HS-5 (cell line): ENCODE results near the gene MACROD2.

Experiments used
- DNase-seq: peaks from one replicate; pipeline ENCODE4 v3.0.0-alpha.2; 2012; ENCODE audit warnings: low read depth

MACROD2 gene

GRCh38 chr20:14062786-14063185 lies 67.5 kb downstream of the MACROD2 start:
- no peak for DNase-seq

- no peak for DNase-seq
Observed at GRCh38 chr20:14064333-14064732, 69.0 kb downstream of the MACROD2 start.

DNA sequence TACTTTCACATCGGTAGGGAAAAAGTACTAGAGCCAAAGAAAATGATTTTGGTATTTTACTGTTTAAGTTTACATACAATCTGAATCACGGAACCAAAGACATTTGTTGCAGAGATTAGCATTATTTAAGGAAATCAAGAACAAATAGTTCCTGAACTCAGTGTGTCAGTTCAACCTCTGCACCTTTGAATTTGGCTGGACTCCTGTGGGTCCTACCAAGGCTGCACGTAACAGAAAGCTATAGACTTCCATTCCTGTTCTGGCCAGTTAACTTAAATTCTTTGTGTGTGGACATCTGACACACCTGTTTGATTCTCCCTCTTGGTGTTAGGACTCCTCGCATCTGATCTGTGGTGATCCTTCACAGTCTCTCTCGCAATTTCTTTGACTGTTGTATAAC lies 69.6 kb downstream of the MACROD2 start:
- no peak for DNase-seq

DNA sequence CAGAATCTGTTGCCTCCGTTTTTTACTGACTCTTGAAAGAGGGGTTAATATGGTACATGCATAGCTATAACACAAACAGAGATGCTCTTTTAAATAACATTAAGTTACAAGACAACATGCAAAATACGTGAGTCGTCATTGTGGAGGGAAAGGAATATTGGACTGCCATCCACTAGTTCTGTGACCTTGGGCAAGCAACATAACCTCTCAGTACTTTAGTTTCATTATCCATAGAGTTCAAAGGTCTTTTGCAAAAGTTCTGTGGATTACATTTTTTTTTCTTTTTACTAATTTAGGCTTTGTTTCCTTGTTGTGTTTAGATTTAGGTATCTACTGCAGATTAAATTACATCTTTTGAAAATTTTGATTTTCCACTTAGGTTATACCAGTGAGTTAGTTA lies 70.5 kb downstream of the MACROD2 start:
- no peak for DNase-seq

GRCh38 chr20:14067603-14068002 lies 72.3 kb downstream of the MACROD2 start:
- no peak for DNase-seq

DNA sequence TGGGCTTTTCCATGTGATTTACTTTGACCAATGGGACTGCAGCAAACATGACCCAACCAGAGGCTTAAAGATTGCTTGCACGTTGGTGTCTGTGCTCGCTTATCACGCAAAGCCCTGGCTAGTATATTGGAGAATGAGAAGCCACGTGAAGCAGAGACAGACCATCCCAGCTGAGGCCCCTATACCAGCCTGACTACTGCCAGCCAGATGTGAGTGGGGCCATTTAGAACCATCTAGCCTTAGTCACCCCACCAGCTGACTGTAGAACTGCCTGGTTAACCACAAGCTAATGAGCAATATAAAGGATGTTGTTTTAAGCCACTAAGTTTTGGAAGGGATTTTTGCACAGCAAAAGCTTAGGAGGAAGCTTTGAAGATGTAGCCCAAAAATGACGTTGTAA lies 74.5 kb downstream of the MACROD2 start:
- DNase-seq, result peak; percentile 66

GRCh38 chr20:14093652-14094051 lies 98.3 kb downstream of the MACROD2 start:
- no peak for DNase-seq

DNA sequence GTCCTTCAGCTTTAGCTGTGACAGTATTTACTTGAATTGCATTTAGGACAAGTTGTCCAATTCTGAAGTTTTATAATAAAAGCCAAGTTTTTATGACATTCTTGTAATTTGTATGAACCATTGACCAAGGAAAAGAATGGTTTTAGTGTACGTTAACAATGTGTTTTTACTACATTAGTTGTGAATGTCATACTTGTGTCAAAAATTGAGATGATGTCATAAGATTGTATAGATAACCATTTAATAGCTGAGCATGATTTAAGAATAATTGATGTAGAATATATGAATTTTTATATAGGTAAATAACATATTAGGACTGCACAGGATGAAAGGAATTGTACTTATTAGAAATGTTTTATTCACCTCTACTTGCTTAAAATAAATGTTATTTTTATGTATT lies 102.9 kb downstream of the MACROD2 start:
- DNase-seq, result no peak

DNA sequence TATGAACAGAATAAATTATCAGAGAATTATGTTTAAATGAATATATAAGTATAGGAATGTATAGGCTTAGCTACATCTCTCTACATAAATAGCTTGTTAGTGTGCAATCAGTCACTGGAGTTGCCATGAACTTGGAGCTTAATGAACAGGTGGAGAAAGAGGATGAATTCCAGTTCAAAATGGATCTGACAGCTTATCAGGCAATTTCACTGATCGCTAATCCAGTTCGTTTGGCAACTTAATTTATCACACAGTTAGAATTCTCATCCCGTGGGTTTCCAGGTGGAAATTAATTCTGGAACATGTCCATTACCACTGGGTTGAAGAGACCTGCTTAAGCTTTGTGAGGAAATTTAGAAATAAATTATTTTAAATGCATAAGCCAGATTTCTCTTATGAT lies 118.1 kb downstream of the MACROD2 start:
- DNase-seq, result no peak

DNA sequence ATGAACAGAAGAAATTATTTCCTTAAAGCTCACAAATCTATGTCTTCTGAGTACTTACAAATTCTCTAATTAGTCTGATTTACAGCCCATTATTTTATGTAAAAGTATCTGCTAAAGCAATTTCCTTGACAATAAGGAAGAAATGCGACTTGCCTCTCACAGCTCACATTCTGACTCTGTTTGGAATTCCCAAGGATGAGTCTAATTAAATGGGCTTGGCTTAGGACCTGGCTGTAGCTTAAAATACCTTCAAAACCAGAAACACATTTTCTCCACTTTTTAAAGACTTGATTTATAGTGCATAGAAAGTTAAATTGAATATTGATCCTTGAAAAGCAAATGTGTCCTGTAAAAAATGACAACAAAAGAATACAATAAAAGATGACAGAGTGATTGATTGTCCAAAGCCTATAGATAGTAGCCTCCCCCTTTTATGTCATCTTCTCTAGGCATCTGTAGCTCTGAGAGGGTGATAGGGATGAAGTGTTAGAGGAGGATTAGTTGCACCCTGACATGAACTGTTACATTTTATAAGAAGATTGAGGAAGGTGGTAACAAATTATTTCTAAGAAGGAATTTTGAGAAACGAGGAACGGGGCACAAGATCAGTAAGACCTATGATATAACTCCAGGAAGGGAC lies 118.9 kb downstream of the MACROD2 start:
- DNase-seq, result no peak

- DNase-seq, result no peak
Observed at GRCh38 chr20:14116037-14116436, 120.7 kb downstream of the MACROD2 start.

DNA sequence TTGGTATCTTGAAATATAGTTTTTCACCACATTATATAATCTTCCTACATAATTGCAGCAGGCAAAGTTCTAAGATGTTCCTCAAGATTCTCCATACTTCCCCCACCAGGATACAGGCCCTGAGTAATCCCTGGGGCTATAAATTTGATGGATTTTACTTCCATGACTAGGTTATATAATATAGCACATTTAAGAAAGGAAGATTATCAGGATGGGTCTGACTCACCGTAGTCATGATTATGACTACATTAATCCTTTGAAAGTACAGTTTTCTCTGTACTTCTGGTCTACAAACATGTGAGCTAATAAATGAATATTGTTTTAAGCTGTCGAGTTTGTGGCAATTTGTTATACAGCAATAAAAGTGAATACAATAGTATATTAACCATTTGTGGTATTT lies 122.5 kb downstream of the MACROD2 start:
- peak; percentile 0 for DNase-seq

DNA sequence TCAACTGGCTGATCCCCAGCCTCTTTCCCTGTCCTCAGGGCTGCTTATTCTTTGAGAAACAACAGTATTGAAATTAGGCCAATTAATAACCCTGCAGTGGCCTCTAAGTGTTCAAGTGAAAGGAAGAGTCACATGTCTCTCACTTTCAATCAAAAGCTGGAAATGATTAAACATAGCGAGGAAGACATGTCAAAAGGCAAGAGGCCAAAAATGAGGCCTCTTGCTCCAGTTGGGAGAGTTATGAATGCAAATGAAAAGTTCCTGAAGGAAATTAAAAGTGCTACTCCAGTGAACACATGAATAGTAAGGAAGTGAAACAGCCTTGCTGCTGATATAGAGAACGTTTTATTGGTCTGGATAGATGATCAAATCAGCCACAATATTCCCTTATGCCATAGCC lies 131.5 kb downstream of the MACROD2 start:
- no peak for DNase-seq

DNA sequence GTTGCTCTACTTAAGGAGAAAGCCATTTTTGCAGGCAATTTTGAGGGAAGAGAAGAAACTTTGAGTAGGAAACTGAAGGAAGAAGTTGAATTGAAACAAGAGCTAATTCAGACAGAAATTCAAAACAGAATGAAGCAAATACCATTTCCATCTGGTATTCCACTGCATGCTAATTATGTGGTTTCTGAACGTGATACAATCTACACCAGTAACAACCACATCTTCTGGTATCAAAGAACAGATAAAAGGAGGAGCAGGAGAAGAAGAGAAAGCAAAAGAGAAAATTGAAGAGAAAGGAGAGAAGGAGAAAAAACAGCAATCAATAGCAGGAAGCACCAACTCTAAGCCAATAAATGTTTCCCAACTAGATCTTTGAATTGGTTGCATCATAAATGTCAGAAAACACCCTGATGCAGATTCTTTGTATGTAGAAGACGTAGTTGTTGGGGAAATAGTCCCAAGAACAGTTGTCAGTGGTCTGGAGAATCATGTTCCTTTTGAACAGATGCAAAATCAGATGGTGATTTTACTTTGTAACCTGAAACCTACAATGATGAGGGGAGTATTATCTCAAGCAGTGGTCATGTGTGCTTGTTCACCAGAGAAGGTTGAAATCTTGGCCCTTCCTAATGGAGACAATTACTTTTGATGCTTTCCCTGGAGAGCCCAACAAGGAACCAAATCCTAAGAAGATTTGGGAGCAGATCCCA lies 132.4 kb downstream of the MACROD2 start:
- DNase-seq, result no peak

DNA sequence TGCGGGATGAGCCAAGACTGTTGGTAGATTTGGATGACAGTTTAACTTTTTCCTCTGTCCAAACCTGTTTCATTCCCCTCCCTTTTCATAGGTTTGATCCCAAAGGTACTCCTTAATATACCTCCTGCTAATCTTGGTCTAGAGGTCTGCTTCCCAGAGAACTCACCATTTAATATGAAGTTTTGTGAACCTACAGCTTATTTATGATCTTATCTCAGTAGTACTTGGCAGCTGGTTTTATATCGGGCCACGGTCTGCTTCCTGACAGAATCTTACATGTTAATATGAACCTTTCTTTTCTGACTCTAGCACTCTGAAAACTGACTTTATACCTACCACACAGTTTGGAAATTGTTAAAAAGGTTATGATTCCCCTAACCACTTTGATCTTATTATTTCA lies 138.7 kb downstream of the MACROD2 start:
- no peak for DNase-seq

DNA sequence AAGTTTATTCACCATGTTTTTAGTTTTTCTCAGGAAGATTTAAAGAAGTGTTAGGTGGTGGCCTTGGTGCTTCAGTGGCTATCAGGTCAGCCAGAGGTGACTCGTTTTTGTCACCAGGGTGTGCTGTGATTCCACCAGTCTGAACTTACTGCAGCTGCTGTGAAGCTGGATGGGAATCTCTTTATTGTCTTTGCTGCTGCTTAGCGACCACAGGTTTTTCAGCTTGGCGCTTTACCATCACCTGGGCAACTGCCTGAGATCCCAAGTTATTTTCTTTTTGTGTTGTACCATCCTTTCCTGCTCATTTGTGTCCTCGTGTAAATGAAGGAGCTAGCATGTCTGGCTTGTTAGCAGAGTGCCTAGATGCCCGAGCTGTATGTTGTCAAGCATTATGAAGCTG lies 146.9 kb downstream of the MACROD2 start:
- peak; percentile 3 for DNase-seq

DNA sequence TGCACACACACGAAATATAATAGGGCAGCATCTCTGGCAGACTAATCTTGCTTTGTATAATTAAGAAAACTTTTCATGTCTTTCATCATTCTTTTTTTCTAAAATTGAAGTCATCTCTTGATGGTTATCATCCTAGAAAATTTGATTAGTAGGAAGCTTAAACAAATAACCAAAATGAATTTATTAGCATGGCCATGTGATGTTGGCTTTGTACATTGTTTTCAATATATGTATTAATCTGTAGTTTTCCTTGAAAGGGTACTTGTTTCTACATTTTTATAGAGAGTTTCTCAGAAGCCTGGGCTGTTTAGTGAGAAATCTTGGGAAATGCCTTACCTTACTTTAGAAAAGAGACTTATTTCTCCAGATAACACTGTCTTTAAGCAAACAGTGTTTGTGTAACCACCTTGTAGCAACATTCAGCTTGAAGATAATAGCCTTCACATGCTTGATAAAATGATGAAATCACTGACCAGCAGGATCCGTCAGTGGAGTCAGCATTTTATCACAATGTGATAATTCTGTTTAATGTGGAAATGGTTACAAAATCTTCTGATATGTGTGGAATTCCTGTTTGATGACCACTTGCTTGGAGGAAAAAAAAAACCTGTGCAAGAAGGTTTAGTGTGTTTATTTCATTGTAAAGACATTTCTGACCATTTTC lies 147.8 kb downstream of the MACROD2 start:
- DNase-seq, result peak; percentile 65

GRCh38 chr20:14148042-14148441 lies 152.7 kb downstream of the MACROD2 start:
- peak; percentile 6 for DNase-seq

DNA sequence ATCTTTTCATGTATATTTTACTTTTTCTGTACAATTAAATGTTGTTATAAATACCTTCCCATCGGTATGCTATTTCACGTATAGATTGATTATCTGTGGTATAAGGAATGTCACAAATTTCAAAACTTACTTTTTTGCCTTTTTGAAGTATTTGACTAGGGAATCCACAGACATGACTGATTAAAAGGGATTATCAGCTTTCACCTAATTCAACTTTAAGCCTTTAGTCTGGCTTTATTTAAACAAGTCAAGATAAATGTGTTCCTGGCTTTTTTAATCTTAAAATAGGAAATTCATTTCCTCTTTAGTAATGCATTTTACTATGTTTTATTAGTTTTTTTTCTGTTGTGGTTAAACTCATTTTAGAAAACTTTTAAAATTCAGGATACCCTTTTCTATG lies 160.0 kb downstream of the MACROD2 start:
- DNase-seq, result no peak

- DNase-seq, result no peak
Observed at GRCh38 chr20:14178528-14178927, 183.2 kb downstream of the MACROD2 start.

- DNase-seq, result no peak
Observed at GRCh38 chr20:14178952-14179351, 183.6 kb downstream of the MACROD2 start.

GRCh38 chr20:14189794-14190402 lies 194.6 kb downstream of the MACROD2 start:
- peak; percentile 18 for DNase-seq

DNA sequence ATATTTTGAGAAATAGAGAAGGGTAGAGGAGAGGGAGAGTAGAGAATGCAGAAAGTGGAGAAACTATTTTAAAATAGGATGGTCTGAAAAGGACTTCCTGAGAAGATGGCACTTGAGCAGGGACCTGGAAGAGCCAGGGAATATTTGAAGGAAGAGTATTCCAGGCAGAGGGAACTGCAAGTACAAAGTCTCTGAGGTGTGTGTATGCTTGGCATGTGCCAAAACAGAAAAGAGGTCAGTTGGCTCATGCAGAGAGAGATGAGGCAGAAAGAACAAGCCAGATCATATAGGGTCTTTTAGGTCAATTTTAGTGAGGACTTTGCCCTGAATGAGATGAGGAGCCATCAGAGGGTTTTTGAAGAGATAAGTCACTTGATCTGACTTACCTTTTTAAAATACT lies 196.2 kb downstream of the MACROD2 start:
- no peak for DNase-seq
